K562 (cell line): Measurements from ENCODE around the gene ADAT1.

Experiments
- CC2D1A ChIP-seq: fragments of 450-650 bp; IDR thresholded peaks from 2 replicates; pipeline ENCODE4 v1.6.1; 2017; ENCODE audit warnings: mild to moderate bottlenecking
- DDX20 ChIP-seq: fragments of 450-650 bp; IDR thresholded peaks from 2 replicates; pipeline ENCODE4 v1.6.1; 2016; ENCODE audit warnings: missing genetic modification characterization, low read depth, mild to moderate bottlenecking, missing compliant biosample characterization, moderate library complexity
- E4F1 ChIP-seq: fragments of 250-450 bp; sonication (Bioruptor Pico); IDR thresholded peaks from 2 replicates; pipeline ENCODE4 v1.5.0; 2021; ENCODE audit warnings: mild to moderate bottlenecking, borderline replicate concordance
- RAD21 ChIP-seq, 2 experiments: fragments of 250-450 bp in 1 of 2; fragments of 450-650 bp in 1 of 2; sonication (Bioruptor Pico) in 1 of 2; formaldehyde crosslinking in 1 of 2; IDR thresholded peaks in 1 of 2; conservative IDR thresholded peaks in 1 of 2; 2 replicates each; pipeline versions ENCODE4 v1.4.0 to v1.8.0; 2020 to 2022; ENCODE audit warnings: mild to moderate bottlenecking in 2 of 2, moderate library complexity in 1 of 2
- RAD51 ChIP-seq: fragments of 450-650 bp; IDR thresholded peaks from 2 replicates; pipeline ENCODE4 v1.7.1; 2016; ENCODE audit warnings: low read depth, mild to moderate bottlenecking, borderline replicate concordance
- RB1 ChIP-seq: fragments of 450-650 bp; IDR thresholded peaks from 2 replicates; pipeline ENCODE4 v1.6.1; 2017; ENCODE audit warnings: low read depth, mild to moderate bottlenecking
- RBM22 ChIP-seq: fragments of 200-400 bp; formaldehyde crosslinking; IDR thresholded peaks from 2 replicates; pipeline ENCODE4 v1.6.1; 2018; ENCODE audit warnings: low read length, low read depth; ENCODE audit not compliant: poor library complexity, severe bottlenecking
- SIN3A ChIP-seq, 2 experiments: fragments of 150-350 bp in 1 of 2; IDR thresholded peaks; 2 replicates each; pipeline ENCODE4 v1.6.1; 2011 to 2016; ENCODE audit warnings: borderline replicate concordance in 2 of 2, low read depth in 2 of 2, low read length in 2 of 2, mild to moderate bottlenecking in 2 of 2, moderate library complexity in 2 of 2; ENCODE audit not compliant: control insufficient read depth in 1 of 2
- SREBF1 ChIP-seq: fragments of 150-350 bp; IDR thresholded peaks from 2 replicates; pipeline ENCODE4 v1.6.1; 2014; ENCODE audit warnings: antibody characterized with exemption, low read depth, low read length, borderline replicate concordance
- ZNF57 ChIP-seq: fragments of 450-650 bp; formaldehyde crosslinking; IDR thresholded peaks from 2 replicates; pipeline ENCODE4 v1.4.0; 2020; ENCODE audit warnings: mild to moderate bottlenecking, moderate library complexity
- TF ChIP-seq, protein P1 (sequence below): sonication (generic); formaldehyde crosslinking; IDR thresholded peaks from 2 replicates; pipeline ENCODE4 v1.9.0; 2022; ENCODE audit warnings: mild to moderate bottlenecking, missing genetic modification reagents
- TF ChIP-seq, protein P2 (sequence below): fragments of 450-650 bp; formaldehyde crosslinking; IDR thresholded peaks from 2 replicates; pipeline ENCODE4 v1.4.0; 2022; ENCODE audit warnings: mild to moderate bottlenecking, moderate library complexity

DNA sequence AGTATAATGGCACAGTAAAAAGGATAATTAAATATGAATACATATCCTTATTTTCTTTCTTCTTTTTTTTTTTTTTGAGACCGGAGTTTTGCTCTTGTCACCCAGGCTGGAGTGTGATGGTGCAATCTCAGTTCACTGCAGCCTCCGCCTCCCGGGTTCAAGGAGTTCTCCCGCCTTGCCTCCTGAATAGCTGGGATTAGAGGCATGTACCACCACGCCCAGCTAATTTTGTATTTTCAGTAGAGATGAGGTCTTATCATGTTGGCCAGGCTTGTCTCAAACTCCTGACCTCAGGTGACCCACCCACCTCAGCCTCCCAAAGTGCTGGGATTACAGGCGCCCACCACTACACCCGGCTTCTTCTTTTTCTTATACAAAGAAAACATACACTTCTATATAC is 44.9 kb downstream of the ADAT1 start:
- no peak for TF ChIP-seq RAD21 (CRISPR knock-in tag; conservative IDR thresholded peaks at IDR 0.05 in 1 of 2, IDR thresholded peaks at IDR 0.05 in 1 of 2)
- TF ChIP-seq DDX20 (tag): no peak
- TF ChIP-seq RBM22: no peak
- TF ChIP-seq RAD51: no peak
- no peak for TF ChIP-seq E4F1 (CRISPR knock-in tag)
- no peak for TF ChIP-seq RB1
- TF ChIP-seq ZNF57 (CRISPR knock-in tag): no peak
- TF ChIP-seq SREBF1: no peak
- TF ChIP-seq SIN3A (IDR thresholded peaks at IDR 0.05; ENCODE audit: borderline replicate concordance in 2 of 2, control insufficient read depth in 1 of 2, low read depth in 2 of 2, low read length in 2 of 2): no peak
- TF ChIP-seq, protein P1, sequence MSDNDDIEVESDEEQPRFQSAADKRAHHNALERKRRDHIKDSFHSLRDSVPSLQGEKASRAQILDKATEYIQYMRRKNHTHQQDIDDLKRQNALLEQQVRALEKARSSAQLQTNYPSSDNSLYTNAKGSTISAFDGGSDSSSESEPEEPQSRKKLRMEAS (CRISPR knock-in tag): no peak
- TF ChIP-seq, protein P2, sequence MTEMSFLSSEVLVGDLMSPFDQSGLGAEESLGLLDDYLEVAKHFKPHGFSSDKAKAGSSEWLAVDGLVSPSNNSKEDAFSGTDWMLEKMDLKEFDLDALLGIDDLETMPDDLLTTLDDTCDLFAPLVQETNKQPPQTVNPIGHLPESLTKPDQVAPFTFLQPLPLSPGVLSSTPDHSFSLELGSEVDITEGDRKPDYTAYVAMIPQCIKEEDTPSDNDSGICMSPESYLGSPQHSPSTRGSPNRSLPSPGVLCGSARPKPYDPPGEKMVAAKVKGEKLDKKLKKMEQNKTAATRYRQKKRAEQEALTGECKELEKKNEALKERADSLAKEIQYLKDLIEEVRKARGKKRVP (CRISPR knock-in tag): no peak
- no peak for TF ChIP-seq CC2D1A
